T47D (cell line): ENCODE measurements around the gene SH3PXD2A.

ENCODE experiments used
- DNase-seq, 2 experiments: peaks; one replicate each; pipeline versions ENCODE4 v3.0.0 to v3.0.0-alpha.2; 2011 to 2012; ENCODE audit warnings: low read depth in 1 of 2, low spot score in 1 of 2
- JUND ChIP-seq: IDR thresholded peaks from 2 replicates; pipeline ENCODE4 v1.6.1; 2012; ENCODE audit warnings: low read depth
- in situ Hi-C: cut with HindIII; loops from 2 replicates; pipeline ENCODE4 v1.10.0; 2016; ENCODE audit warnings: low sequenced_read_pairs, low pct_unique_long_range_greater_than_20kb

Gene SH3PXD2A

GRCh38 chr10:103855424-103855823, at the start of gene SH3PXD2A:
SH3PXD2A (minus strand) TSS chr10:103855576; CDS start chr10:103855266, 310 bp downstream.
- DNase-seq: peak in 1 of 2 experiments; percentile 35

GRCh38 chr10:103901299-103901698, 45.9 kb upstream of the SH3PXD2A start:
- DNase-seq: no peak
- in situ Hi-C loops: no loop called here
- no peak for TF ChIP-seq JUND

More at GRCh38 chr10:103855424-103855823, at the start of gene SH3PXD2A:
- no peak for TF ChIP-seq JUND
- in situ Hi-C loops: no loop called here

GRCh38 chr10:103899312-103899711, 43.9 kb upstream of the SH3PXD2A start:
- in situ Hi-C loops: no loop called here
- no peak for DNase-seq
- no peak for TF ChIP-seq JUND

- in situ Hi-C loops: no loop called here
- no peak for TF ChIP-seq JUND
- no peak for DNase-seq
Observed at GRCh38 chr10:103897241-103897774, 41.9 kb upstream of the SH3PXD2A start.

- in situ Hi-C loops: no loop called here
- TF ChIP-seq JUND: no peak
- DNase-seq: no peak
Observed at GRCh38 chr10:103896225-103896624, 40.8 kb upstream of the SH3PXD2A start.

- in situ Hi-C loops: no loop called here
- no peak for DNase-seq
- no peak for TF ChIP-seq JUND
Observed at GRCh38 chr10:103895411-103896186, 40.2 kb upstream of the SH3PXD2A start.

- TF ChIP-seq JUND: no peak
- in situ Hi-C loops: no loop called here
- no peak for DNase-seq
Observed at GRCh38 chr10:103894441-103894864, 39.1 kb upstream of the SH3PXD2A start.

GRCh38 chr10:103893817-103894216, 38.4 kb upstream of the SH3PXD2A start:
- no peak for DNase-seq
- in situ Hi-C loops: no loop called here
- no peak for TF ChIP-seq JUND

GRCh38 chr10:103892181-103892580, 36.8 kb upstream of the SH3PXD2A start:
- DNase-seq: peak in 1 of 2 experiments; percentile 56
- in situ Hi-C loops: no loop called here
- TF ChIP-seq JUND: no peak

GRCh38 chr10:103890688-103891087, 35.3 kb upstream of the SH3PXD2A start:
- no peak for TF ChIP-seq JUND
- DNase-seq: peak in 1 of 2 experiments; percentile 13
- in situ Hi-C loops: no loop called here

GRCh38 chr10:103890194-103890658, 34.9 kb upstream of the SH3PXD2A start:
- peak; percentile 11 to 83 for DNase-seq
- TF ChIP-seq JUND: no peak
- in situ Hi-C loops: no loop called here

GRCh38 chr10:103889121-103889720, 33.8 kb upstream of the SH3PXD2A start:
- no peak for DNase-seq
- no peak for TF ChIP-seq JUND
- in situ Hi-C loops: no loop called here
